Upper lobe of right lung (tissue), 1 donor: ENCODE results near the gene HDAC4. TPM values are rescaled to one million over a fixed set of nuclear protein-coding genes. Genes with fewer than 3 reads are reported as not detected.

Source experiments
- ATAC-seq: fragments of 200-7000 bp; cut with Tn5 transposase; one replicate; pipeline ENCODE4 v1.9.1; 2020; ENCODE audit warnings: mild to moderate bottlenecking, moderate library complexity
- DNase-seq: peaks from one replicate; pipeline ENCODE4 v3.0.0-alpha.2; 2020
- H3K27ac ChIP-seq: fragments of 200-600 bp; one replicate; pipeline ENCODE4 v1.8.0; 2022
- H3K27me3 ChIP-seq: fragments of 200-600 bp; one replicate; pipeline ENCODE4 v1.8.0; 2022; ENCODE audit warnings: mild to moderate bottlenecking
- H3K36me3 ChIP-seq: fragments of 200-600 bp; one replicate; pipeline ENCODE4 v1.8.0; 2022
- H3K4me1 ChIP-seq: fragments of 200-600 bp; one replicate; pipeline ENCODE4 v1.8.0; 2022
- H3K4me3 ChIP-seq: fragments of 200-600 bp; one replicate; pipeline ENCODE4 v1.8.0; 2022; ENCODE audit warnings: mild to moderate bottlenecking
- H3K9me3 ChIP-seq: fragments of 200-600 bp; one replicate; pipeline ENCODE4 v1.8.0; 2022
- CTCF ChIP-seq: fragments of 200-600 bp; IDR thresholded peaks from one replicate; pipeline ENCODE4 v1.8.0; 2022; ENCODE audit warnings: antibody characterized with exemption
- intact Hi-C: fragments of 100-400 bp; cut with DNase I; formaldehyde crosslinking; loops from one replicate; pipeline ENCODE4 v1.11.0; 2022
- total RNA-seq: library from RNA; stranded (reverse); fragmentation: NEBNext Ultra II Directional; extraction: Animal tissue kit (Norgen Biotek cat#: 25700); gene quantifications from one replicate; pipeline ENCODE4 v1.2.1, GENCODE V29; 2021
- donor health status: DM: no; HTN: yes; CAD: no; lungs with severe emphysema.

HDAC4 gene
- total RNA-seq, 1 donor from 2014 or later, result 44.1 TPM

GRCh38 chr2:239300871-239301735, 99.7 kb downstream of the HDAC4 start:
- TF ChIP-seq CTCF, result no peak
- Histone ChIP-seq H3K36me3 (no peaks in the 10 kb centered on the region), H3K9me3 (no peaks in the 10 kb centered on the region), H3K27me3 (no peaks in the 10 kb centered on the region), H3K4me1 (peaks cover 7% of the 10 kb centered on the region), H3K4me3 (no peak overlapping the region), H3K27ac (no peak overlapping the region)
- DNase-seq, result peak; percentile 53
- no peak for ATAC-seq
- intact Hi-C loops, result no loop called here

GRCh38 chr2:239300242-239300641, 100.6 kb downstream of the HDAC4 start:
- no peak overlapping the region for H3K4me3 ChIP-seq
- no peaks in the 10 kb centered on the region for H3K27me3 ChIP-seq
- no peak for TF ChIP-seq CTCF
- ATAC-seq, result no peak
- intact Hi-C loops, result no loop called here
- H3K36me3 ChIP-seq, result no peaks in the 10 kb centered on the region
- no peaks in the 10 kb centered on the region for H3K9me3 ChIP-seq
- peaks cover 7% of the 10 kb centered on the region for H3K4me1 ChIP-seq
- no peak overlapping the region for H3K27ac ChIP-seq
- no peak for DNase-seq

- ATAC-seq (no peak), DNase-seq (peak; percentile 35)
- H3K4me3 ChIP-seq, result no peak overlapping the region
- H3K27ac ChIP-seq, result no peak overlapping the region
- no peak for TF ChIP-seq CTCF
- H3K4me1 ChIP-seq, result peaks cover 7% of the 10 kb centered on the region
- H3K27me3 ChIP-seq, result no peaks in the 10 kb centered on the region
- no peaks in the 10 kb centered on the region for H3K9me3 ChIP-seq
- no peaks in the 10 kb centered on the region for H3K36me3 ChIP-seq
- intact Hi-C loops, result no loop called here
Observed at GRCh38 chr2:239299218-239299939, 101.4 kb downstream of the HDAC4 start.

GRCh38 chr2:239298116-239298804, 102.6 kb downstream of the HDAC4 start:
- Histone ChIP-seq H3K27me3 (no peaks in the 10 kb centered on the region), H3K9me3 (no peaks in the 10 kb centered on the region), H3K4me3 (no peak overlapping the region), H3K27ac (no peak overlapping the region), H3K36me3 (no peaks in the 10 kb centered on the region), H3K4me1 (peaks cover 11% of the 10 kb centered on the region)
- ATAC-seq (no peak), DNase-seq (no peak)
- intact Hi-C loops, result no loop called here
- TF ChIP-seq CTCF, result peak; percentile 8

- Histone ChIP-seq H3K4me1 (peaks cover 17% of the 10 kb centered on the region), H3K36me3 (no peaks in the 10 kb centered on the region), H3K4me3 (no peak overlapping the region), H3K27ac (no peak overlapping the region), H3K9me3 (no peaks in the 10 kb centered on the region), H3K27me3 (no peaks in the 10 kb centered on the region)
- peak; percentile 52 for DNase-seq
- no peak for TF ChIP-seq CTCF
- ATAC-seq, result no peak
- intact Hi-C loops, result no loop called here
Observed at GRCh38 chr2:239297142-239298004, 103.4 kb downstream of the HDAC4 start.
